ENCODE measurements around the gene TSPAN13.

TSPAN13 gene

DNA sequence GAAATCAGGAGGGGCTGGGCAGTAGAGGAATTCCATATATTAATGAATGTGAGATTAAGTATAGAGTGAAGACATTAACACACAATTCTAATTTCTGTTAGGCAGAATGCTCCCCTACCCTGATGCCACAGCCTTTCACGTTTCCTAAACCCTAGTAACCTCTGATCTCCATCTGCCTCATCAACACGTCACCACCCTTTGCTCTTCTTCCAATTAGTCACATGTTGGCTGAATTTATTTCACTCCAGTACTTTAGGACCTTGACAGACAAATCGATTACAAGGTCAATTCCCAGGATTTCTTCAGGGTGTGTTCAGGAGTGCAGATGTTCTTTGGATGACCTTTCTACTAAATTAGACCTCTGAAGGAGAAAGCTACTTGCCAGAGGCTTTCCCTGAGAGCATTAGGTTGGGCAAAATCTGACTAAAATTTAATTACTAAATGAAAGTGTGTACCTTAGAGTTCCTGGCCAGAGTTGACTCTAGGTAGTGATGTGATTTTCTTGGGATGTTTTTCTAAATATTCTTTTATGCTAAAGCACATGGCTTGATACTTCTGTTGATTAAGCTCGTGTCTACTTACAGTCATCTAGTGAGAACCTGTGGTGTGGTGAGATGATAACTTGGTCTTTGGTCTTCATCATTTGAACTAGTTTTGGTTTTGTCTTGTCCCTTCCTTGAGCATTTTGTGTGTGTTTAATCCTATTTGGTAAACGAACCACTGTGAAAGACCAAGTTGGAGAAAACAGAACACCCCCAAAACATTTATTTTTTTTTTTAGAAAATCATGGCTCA lies 38.5 kb downstream of the TSPAN13 start:
- Histone ChIP-seq H3K36me3 (ENCODE audit: insufficient read depth, low read length) (no peaks in the 10 kb centered on the region), H3K4me1 (ENCODE audit: insufficient read depth, low read length) (no peaks in the 10 kb centered on the region), H2AFZ (ENCODE audit: low read depth, low read length) (no peak overlapping the region), H3K9me3 (ENCODE audit: low read length) (no peaks in the 10 kb centered on the region), H3K27me3 (ENCODE audit: insufficient read depth, low read length) (no peaks in the 10 kb centered on the region), H3K4me3 (ENCODE audit: low read length) (no peak overlapping the region)

DNA sequence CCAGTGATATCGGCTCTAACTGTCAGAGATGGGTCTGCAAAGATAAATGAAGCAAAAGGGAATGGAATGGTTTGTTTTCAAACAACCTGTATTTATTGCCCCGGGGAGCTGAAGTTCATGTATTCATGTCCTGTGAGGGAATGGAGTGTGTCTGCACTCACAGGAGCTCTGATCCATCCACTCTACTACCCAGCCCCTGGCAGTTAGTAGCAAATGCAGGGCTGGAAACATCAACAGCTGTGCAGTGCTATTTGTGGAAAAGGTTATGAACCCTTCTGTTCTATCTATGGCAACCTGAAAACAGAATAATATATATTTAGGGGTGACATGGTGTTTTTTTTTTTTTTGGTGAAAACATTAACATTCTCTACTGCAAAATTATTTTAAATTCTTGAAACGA lies 41.4 kb downstream of the TSPAN13 start:
- Histone ChIP-seq H3K9me3 (ENCODE audit: low read length) (no peaks in the 10 kb centered on the region), H2AFZ (ENCODE audit: low read depth, low read length) (no peak overlapping the region), H3K4me3 (ENCODE audit: low read length) (no peak overlapping the region), H3K36me3 (ENCODE audit: insufficient read depth, low read length) (no peaks in the 10 kb centered on the region), H3K27me3 (ENCODE audit: insufficient read depth, low read length) (no peaks in the 10 kb centered on the region), H3K4me1 (ENCODE audit: insufficient read depth, low read length) (no peaks in the 10 kb centered on the region)

DNA sequence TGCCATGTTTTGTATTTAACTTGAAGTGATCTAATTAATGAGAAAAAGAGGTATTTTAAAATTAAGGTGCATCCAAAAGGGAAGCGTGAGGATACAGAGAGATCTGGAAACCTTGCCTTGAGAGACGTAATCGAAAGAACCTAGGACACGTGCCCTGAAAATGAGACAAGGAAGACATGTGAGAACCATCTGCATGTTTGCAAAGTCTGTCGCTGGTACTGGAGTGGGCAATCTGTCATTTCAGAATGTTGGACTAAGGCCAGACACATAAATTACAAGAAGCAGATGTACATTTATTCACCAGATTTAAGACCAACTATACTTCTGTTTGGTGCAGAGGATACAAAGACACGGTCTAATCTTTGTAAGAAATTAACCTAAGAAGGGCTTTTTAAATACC lies 42.1 kb downstream of the TSPAN13 start:
- Histone ChIP-seq H3K36me3 (ENCODE audit: insufficient read depth, low read length) (no peaks in the 10 kb centered on the region), H3K27me3 (ENCODE audit: insufficient read depth, low read length) (no peaks in the 10 kb centered on the region), H3K9me3 (ENCODE audit: low read length) (no peaks in the 10 kb centered on the region)

DNA sequence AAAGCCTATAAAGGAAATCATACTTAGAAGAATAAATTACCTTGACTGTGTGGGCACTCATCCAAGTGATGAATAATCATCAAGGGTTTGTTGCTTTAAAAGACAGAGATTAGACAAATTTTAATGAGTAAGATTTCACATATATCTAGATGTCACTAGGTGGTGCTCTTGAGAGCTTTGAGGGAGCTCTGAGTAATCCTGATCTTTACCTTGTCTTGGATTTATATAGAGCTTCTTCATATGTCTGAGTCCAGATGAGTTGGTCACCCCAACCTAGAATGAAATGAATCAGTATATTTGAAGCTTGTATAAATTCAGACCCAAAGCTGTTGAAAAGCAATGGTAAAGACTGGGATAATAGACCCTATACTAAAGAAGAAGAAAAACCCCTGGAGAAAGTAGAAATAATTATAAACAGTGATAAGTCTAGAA lies 47.6 kb downstream of the TSPAN13 start:
- Histone ChIP-seq H3K36me3 (ENCODE audit: insufficient read depth, low read length) (no peaks in the 10 kb centered on the region), H3K4me1 (ENCODE audit: insufficient read depth, low read length) (no peaks in the 10 kb centered on the region), H2AFZ (ENCODE audit: low read depth, low read length) (no peak overlapping the region), H3K4me3 (ENCODE audit: low read length) (no peak overlapping the region), H3K9me3 (ENCODE audit: low read length) (no peaks in the 10 kb centered on the region), H3K27me3 (ENCODE audit: insufficient read depth, low read length) (no peaks in the 10 kb centered on the region)

More for the DNA sequence above, 42.1 kb downstream of the TSPAN13 start:
- no peak overlapping the region for H2AFZ ChIP-seq (ENCODE audit: low read depth, low read length)
- H3K4me3 ChIP-seq (ENCODE audit: low read length): no peak overlapping the region
- H3K4me1 ChIP-seq (ENCODE audit: insufficient read depth, low read length): no peaks in the 10 kb centered on the region

DNA sequence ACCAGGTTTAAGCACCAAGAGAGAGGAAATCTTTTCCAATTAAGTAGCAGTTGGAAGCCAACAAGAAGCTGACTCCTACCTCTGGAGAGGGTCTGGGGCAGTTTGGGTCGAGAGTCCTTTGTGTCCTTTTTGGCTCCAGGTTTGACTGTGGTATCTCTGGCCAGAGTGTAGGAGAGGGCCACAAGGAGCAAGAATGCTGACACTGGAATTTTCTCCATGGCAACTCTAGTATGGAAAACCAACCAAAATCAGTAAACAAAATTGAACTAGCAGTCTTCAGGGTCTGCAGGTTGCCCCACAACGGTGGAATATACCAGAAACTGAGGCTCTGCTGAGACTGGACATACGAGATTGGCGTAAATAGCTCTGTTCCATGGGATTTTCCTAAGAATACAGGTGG lies 48.0 kb downstream of the TSPAN13 start:
- no peaks in the 10 kb centered on the region for H3K27me3 ChIP-seq (ENCODE audit: insufficient read depth, low read length)
- H3K9me3 ChIP-seq (ENCODE audit: low read length): no peaks in the 10 kb centered on the region
- H2AFZ ChIP-seq (ENCODE audit: low read depth, low read length): no peak overlapping the region
- no peak overlapping the region for H3K4me3 ChIP-seq (ENCODE audit: low read length)
- no peaks in the 10 kb centered on the region for H3K36me3 ChIP-seq (ENCODE audit: insufficient read depth, low read length)
- H3K4me1 ChIP-seq (ENCODE audit: insufficient read depth, low read length): no peaks in the 10 kb centered on the region

DNA sequence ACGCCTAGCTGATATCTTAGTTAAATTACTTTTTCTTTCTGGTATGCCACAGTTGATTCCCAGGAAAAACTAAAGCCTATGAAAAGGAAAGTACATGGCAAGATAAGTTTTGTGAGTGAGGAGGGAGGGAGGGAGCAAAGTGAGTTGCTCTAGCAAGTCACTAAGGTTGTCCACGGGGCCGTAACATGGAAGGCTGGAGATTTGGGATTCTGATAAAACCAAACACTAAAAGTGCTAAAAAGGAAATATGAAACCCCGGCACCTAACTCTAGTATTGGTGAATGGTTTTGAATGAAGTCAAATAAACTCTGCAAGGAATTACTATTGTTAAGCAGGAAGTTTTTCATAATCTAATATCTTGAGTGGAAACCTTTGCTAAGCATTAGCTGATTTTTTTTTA lies 49.6 kb downstream of the TSPAN13 start:
- H3K4me3 ChIP-seq (ENCODE audit: low read length): no peak overlapping the region

DNA sequence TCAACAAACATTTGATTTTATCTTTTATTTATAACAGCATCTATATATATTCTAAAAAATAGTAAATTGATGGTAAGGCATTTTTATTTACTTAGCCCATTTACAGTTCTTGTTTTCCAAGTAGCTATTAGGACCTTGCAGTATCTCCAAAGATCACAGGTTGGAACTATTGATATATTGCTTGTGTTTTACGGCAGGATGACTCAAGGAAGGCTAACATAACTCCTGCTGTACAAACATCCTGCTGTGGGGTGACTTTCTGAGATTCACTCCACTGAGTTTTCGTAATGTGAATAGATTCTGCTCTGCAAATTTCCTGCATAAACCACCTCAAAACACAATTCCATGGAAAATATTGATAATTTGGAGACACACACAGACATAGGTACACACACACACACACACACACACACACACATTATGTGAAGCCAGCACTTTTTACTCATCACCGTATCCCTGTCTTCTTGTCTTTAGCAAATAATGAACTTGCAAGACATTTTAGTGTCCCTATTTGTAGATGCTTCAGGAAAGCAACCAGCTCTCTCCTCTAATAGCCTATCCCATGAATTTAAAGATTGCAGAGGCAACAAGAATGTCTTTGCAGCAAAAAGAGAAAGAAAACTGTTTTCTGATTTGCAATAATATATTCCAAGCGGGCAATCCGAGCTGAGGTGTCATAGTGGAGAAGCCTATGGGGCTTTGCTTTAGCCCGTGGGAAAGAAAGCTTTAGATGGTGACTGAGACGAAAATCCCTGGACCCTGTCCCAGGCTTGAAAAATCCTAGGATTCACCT lies 50.5 kb downstream of the TSPAN13 start:
- no peaks in the 10 kb centered on the region for H3K36me3 ChIP-seq (ENCODE audit: insufficient read depth, low read length)

More for the DNA sequence above, 49.6 kb downstream of the TSPAN13 start:
- no peaks in the 10 kb centered on the region for H3K4me1 ChIP-seq (ENCODE audit: insufficient read depth, low read length)
- H2AFZ ChIP-seq (ENCODE audit: low read depth, low read length): no peak overlapping the region
- no peaks in the 10 kb centered on the region for H3K27me3 ChIP-seq (ENCODE audit: insufficient read depth, low read length)
- no peaks in the 10 kb centered on the region for H3K9me3 ChIP-seq (ENCODE audit: low read length)
- no peaks in the 10 kb centered on the region for H3K36me3 ChIP-seq (ENCODE audit: insufficient read depth, low read length)

DNA sequence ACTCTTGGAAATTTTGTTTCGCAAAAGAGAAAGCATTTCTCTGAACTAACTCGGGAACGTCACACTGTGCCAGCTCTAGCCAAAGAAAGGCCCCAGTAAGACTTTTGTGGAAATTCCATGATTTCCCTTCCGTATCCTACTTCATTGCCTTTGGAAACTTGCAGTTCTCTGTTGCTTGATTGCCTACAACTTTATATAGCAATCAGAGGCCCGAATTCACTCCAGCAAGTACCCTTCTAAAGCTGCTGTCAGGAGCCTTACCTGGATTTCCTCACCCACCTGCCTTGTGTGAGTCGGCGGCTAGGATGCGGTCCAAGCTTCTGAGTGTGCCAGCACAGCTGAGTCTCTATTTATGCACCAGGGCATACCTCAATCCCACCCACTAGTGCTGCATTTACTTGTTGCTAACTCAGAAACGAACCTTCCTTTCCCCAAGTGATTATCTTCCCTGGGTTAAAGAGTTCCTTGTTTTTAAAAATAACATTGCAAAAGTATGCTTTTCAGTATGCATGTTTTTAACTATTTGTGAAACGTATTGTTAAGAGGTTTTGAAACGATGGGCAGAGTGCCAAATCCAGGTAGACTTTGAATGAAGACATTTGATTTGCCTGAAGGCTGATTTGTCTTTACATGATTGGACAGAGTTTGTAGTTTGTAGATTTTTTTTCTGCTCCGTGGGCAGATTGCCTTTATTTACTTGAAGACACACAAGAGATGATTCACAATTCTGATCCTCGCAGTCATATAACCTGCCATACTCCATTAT lies 51.3 kb downstream of the TSPAN13 start, which contains the start of gene AGR2:
Gene AGR2 (minus strand): TSS at position 326 of the 766 bp plus-strand sequence. CDS start 3,203 bp downstream, outside the sequence.
- Histone ChIP-seq H3K9me3 (ENCODE audit: low read length) (no peaks in the 10 kb centered on the region), H3K4me1 (ENCODE audit: insufficient read depth, low read length) (no peaks in the 10 kb centered on the region), H2AFZ (ENCODE audit: low read depth, low read length) (no peak within 1 kb of the TSS), H3K4me3 (ENCODE audit: low read length) (no peak within 1 kb of the TSS), H3K27me3 (ENCODE audit: insufficient read depth, low read length) (no peaks in the 10 kb centered on the region), H3K36me3 (ENCODE audit: insufficient read depth, low read length) (no peaks in the 10 kb centered on the region)

More for the DNA sequence above, 50.5 kb downstream of the TSPAN13 start:
- no peak overlapping the region for H3K4me3 ChIP-seq (ENCODE audit: low read length)
- no peaks in the 10 kb centered on the region for H3K27me3 ChIP-seq (ENCODE audit: insufficient read depth, low read length)
- no peaks in the 10 kb centered on the region for H3K9me3 ChIP-seq (ENCODE audit: low read length)
- no peak overlapping the region for H2AFZ ChIP-seq (ENCODE audit: low read depth, low read length)
- no peaks in the 10 kb centered on the region for H3K4me1 ChIP-seq (ENCODE audit: insufficient read depth, low read length)

DNA sequence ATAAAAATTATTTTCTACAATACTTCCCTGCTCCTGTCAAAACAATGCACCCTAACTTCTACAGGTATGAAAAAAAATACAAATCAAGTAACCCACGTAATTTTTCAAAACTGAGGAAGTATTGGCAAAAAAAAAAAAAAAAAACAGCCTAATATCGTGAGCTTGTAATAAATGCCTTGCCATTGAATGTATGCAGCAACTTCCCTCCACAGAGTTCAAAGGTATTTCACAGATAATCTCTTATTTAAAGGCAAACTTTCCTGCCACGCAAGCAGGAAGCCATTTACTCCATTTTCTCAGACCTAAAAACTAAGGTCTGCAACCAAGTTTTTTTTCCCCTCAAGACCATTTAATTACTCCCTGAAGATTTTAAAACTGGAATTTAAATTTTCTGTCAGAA lies 51.9 kb downstream of the TSPAN13 start:
- Histone ChIP-seq H3K9me3 (ENCODE audit: low read length) (no peaks in the 10 kb centered on the region), H3K27me3 (ENCODE audit: insufficient read depth, low read length) (no peaks in the 10 kb centered on the region), H3K4me1 (ENCODE audit: insufficient read depth, low read length) (no peaks in the 10 kb centered on the region), H2AFZ (ENCODE audit: low read depth, low read length) (no peak overlapping the region), H3K36me3 (ENCODE audit: insufficient read depth, low read length) (no peaks in the 10 kb centered on the region), H3K4me3 (ENCODE audit: low read length) (no peak overlapping the region)

DNA sequence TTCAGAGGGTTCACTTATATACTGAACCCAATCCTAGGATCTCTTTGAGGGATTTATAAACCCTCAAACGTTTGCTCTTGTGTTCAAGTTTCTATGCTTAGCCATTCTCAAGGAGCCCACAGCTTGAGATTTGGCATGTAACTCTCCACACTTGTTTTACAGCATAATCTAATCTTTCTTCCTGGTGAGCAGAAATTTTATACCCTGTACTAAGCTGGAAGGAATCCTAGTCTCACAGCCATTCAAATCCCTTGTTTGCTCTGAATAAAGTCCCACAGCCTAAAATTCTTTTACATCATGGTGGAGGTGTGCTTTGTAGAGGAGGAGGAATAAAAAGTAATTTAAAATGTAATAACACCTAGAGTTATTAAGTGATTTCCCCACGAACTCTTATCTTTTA lies 56.6 kb downstream of the TSPAN13 start:
- Histone ChIP-seq H3K36me3 (ENCODE audit: insufficient read depth, low read length) (no peaks in the 10 kb centered on the region), H2AFZ (ENCODE audit: low read depth, low read length) (no peak overlapping the region), H3K27me3 (ENCODE audit: insufficient read depth, low read length) (no peaks in the 10 kb centered on the region), H3K9me3 (ENCODE audit: low read length) (no peaks in the 10 kb centered on the region), H3K4me1 (ENCODE audit: insufficient read depth, low read length) (peaks cover 7% of the 10 kb centered on the region), H3K4me3 (ENCODE audit: low read length) (no peak overlapping the region)

DNA sequence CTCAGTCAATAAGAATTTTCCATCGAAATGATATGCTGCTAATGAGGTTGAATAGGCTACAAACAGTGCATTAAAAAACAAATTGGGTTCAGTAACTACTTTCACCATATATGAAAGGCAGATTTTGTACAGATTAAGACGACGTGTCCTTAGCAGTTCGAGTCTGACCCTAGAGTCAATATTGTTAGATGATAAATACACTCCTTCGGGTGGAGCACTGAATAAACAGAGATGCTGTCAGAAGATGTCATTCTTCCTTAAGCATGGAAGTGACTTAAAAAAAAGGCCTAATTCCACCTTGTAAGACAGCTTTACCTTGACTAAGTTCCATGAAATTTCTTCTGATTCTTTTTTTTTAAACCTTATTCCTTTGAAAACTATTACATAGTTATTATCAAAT lies 57.0 kb downstream of the TSPAN13 start:
- no peak overlapping the region for H2AFZ ChIP-seq (ENCODE audit: low read depth, low read length)
- H3K36me3 ChIP-seq (ENCODE audit: insufficient read depth, low read length): no peaks in the 10 kb centered on the region
- H3K9me3 ChIP-seq (ENCODE audit: low read length): no peaks in the 10 kb centered on the region
- H3K4me1 ChIP-seq (ENCODE audit: insufficient read depth, low read length): peaks cover 7% of the 10 kb centered on the region
- no peak overlapping the region for H3K4me3 ChIP-seq (ENCODE audit: low read length)
- H3K27me3 ChIP-seq (ENCODE audit: insufficient read depth, low read length): no peaks in the 10 kb centered on the region

DNA sequence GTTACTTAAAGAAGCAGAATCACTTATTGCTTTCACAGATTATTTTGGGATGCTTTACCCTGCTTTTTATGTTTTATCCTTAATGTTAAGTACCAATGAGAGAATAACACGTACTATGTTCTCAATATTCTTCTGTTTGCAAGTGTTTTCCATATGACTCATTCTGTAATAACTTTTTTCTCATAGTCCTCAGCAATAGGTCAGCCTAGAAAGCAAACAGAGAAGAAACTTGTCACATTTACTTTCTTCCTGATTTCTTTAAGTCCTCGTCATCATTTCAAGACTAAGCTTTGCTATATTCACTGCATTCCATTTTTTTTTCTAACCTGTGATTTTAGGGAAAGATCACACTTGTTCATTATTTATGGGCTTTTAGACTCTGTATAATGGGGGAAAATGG lies 58.0 kb downstream of the TSPAN13 start:
- H3K9me3 ChIP-seq (ENCODE audit: low read length): no peaks in the 10 kb centered on the region
- H3K36me3 ChIP-seq (ENCODE audit: insufficient read depth, low read length): no peaks in the 10 kb centered on the region
- H3K27me3 ChIP-seq (ENCODE audit: insufficient read depth, low read length): no peaks in the 10 kb centered on the region
- no peak overlapping the region for H3K4me3 ChIP-seq (ENCODE audit: low read length)
- H2AFZ ChIP-seq (ENCODE audit: low read depth, low read length): no peak overlapping the region
- H3K4me1 ChIP-seq (ENCODE audit: insufficient read depth, low read length): peaks cover 7% of the 10 kb centered on the region

Data from neuron (in vitro differentiated cells).